ENCODE results near the gene PCTP. TPM values are rescaled to one million over a fixed set of nuclear protein-coding genes. Genes with fewer than 3 reads are reported as not detected.
A peak's percentile ranks its signal among the peaks of the same experiment; 100 is the strongest.

Gene PCTP
- total RNA-seq, 1 experiment from 2014 or later: 17.3 TPM

DNA sequence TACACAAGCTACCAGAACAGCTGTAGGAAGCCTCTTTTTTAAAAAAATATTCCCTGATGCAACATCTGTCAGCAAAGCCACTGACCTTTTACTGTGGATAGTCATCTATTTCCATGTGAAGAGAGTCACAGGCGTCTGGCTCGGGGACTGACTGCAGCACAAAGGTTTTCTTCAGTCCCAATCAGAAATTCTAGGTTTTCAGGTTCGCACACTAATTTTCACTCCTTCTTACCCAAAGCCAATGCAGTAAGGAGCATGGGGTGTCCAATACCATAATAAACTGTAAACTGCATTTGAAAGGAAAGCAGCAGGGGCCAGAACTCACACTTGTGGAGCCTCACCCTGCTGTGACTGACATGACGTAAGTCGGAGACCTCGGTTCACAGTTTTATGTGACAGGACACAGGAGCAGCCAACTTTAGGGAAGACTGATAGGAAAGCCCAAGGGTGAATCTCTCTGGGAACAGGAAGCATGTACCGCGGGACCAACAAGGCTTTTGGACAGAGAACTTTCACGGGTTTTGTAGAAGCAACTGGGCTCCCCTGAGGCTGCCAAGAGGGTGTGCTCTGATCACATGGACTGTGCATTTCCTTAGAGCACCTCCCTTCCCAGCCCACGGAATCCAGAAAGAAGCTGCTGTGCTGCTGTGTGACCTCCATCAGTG, 19.1 kb upstream of the PCTP start:
- no peak overlapping the region for H3K27ac ChIP-seq
- no peak overlapping the region for H2AFZ ChIP-seq
- no peaks in the 10 kb centered on the region for H3K9me3 ChIP-seq (ENCODE audit: insufficient read depth, low read depth)
- H3K4me3 ChIP-seq: no peak overlapping the region
- H3K9me2 ChIP-seq (ENCODE audit: insufficient read depth): no peaks in the 10 kb centered on the region
- POLR2A ChIA-PET (ENCODE audit: unreplicated experiment): no interaction called here
- H3K79me2 ChIP-seq (ENCODE audit: low read depth): no peaks in the 10 kb centered on the region
- intact Hi-C loops (cut with micrococcal nuclease; ENCODE audit: unreplicated experiment): no loop called here
- no peak overlapping the region for H3K4me2 ChIP-seq
- BruUV-seq (replicated peaks): no TSS peak
- no peaks in the 10 kb centered on the region for H3F3A ChIP-seq (ENCODE audit: insufficient read depth, low read depth)
- no peak for DNase-seq
- H3K27me3 ChIP-seq (ENCODE audit: insufficient read depth, low read depth): no peaks in the 10 kb centered on the region
- CTCF ChIA-PET: no interaction called here
- no peaks in the 10 kb centered on the region for H3K4me1 ChIP-seq (replicated peaks; ENCODE audit: insufficient read depth)
- H3K36me3 ChIP-seq (ENCODE audit: low read depth): no peaks in the 10 kb centered on the region
- TF ChIP-seq EZH2 (IDR thresholded peaks at IDR 0.05; ENCODE audit: low read depth): no peak
- TF ChIP-seq, protein P1, sequence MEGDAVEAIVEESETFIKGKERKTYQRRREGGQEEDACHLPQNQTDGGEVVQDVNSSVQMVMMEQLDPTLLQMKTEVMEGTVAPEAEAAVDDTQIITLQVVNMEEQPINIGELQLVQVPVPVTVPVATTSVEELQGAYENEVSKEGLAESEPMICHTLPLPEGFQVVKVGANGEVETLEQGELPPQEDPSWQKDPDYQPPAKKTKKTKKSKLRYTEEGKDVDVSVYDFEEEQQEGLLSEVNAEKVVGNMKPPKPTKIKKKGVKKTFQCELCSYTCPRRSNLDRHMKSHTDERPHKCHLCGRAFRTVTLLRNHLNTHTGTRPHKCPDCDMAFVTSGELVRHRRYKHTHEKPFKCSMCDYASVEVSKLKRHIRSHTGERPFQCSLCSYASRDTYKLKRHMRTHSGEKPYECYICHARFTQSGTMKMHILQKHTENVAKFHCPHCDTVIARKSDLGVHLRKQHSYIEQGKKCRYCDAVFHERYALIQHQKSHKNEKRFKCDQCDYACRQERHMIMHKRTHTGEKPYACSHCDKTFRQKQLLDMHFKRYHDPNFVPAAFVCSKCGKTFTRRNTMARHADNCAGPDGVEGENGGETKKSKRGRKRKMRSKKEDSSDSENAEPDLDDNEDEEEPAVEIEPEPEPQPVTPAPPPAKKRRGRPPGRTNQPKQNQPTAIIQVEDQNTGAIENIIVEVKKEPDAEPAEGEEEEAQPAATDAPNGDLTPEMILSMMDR (conservative IDR thresholded peaks at IDR 0.05): no peak
- H4K20me1 ChIP-seq (ENCODE audit: insufficient read depth): no peaks in the 10 kb centered on the region

DNA sequence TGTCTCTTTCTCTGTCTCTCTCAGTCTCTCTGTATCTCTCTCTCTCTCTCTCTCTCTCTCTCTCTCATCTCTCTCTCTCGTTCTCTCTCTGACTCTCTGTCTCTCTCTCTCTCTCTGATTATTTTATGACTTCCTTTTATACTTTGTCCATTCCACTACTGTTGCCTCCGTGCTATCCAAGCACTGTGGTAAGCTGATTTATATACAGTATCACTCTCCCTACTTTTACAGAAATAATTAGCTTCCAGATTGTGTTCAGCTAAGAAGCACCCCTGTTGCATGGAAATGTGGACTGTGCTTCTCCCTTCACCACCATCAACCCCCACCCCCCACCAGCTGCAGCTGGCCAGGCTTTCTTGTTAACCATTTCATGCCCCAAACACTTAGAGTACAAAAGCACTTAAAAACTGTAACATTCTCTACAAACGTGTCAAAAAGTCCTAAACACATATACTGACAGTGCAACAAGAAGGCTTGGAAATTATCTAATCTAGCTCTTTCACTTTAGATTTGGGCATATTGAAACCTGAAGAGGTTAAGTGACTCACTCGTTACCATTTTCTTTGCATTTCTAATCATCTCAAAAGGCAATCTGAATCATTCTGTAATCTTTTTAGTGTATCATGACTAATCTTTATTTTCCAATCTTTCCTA, 16.6 kb upstream of the PCTP start:
- DNase-seq: no peak
- intact Hi-C loops (cut with micrococcal nuclease; ENCODE audit: unreplicated experiment): no loop called here

DNA sequence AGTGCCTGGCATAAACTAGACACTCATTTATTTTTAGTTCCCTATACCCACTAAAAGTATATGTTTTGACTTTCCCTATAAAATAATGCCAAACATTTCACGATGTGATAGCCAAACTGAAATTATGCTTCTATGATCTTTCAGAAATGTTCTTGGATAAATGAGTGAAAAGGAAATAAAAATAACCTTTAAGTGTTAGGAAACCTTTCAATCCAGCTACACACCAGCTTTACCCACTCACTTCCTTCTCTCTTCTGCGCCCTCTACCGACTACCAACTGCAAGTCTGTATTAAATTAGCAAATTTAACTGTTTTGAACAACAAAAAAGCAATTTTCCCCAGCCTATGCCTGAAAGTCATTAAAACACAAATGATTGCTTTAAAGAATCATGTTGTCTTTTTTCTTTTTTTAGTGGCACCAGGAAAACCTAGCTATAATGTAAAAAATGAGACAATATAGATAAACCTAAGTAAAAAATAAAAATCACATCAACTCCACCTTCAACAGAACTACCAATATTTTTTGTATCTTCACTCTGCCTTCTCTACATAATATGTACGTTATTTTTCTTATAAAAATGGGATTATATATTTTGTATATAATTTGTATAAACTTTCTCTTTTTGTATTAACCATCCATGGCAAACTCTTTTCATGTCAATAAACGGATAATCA, 15.0 kb upstream of the PCTP start:
- intact Hi-C loops (cut with micrococcal nuclease; ENCODE audit: unreplicated experiment): no loop called here
- Histone ChIP-seq H3K79me2 (ENCODE audit: low read depth) (no peaks in the 10 kb centered on the region), H3F3A (ENCODE audit: insufficient read depth, low read depth) (no peaks in the 10 kb centered on the region), H3K9me3 (ENCODE audit: insufficient read depth, low read depth) (no peaks in the 10 kb centered on the region), H3K36me3 (ENCODE audit: low read depth) (no peaks in the 10 kb centered on the region), H2AFZ (no peak overlapping the region), H3K9me2 (ENCODE audit: insufficient read depth) (no peaks in the 10 kb centered on the region), H3K27ac (no peak overlapping the region), H3K4me2 (no peak overlapping the region), H3K27me3 (ENCODE audit: insufficient read depth, low read depth) (no peaks in the 10 kb centered on the region), H3K4me3 (no peak overlapping the region), H3K4me1 (replicated peaks; ENCODE audit: insufficient read depth) (no peaks in the 10 kb centered on the region), H4K20me1 (ENCODE audit: insufficient read depth) (no peaks in the 10 kb centered on the region)
- no peak for TF ChIP-seq EZH2 (IDR thresholded peaks at IDR 0.05; ENCODE audit: low read depth)
- TF ChIP-seq, protein P1 (conservative IDR thresholded peaks at IDR 0.05): peak; percentile 74
- POLR2A ChIA-PET (ENCODE audit: unreplicated experiment): no interaction called here
- no TSS peak for BruUV-seq (replicated peaks)
- CTCF ChIA-PET: interaction anchor here (0.7 kb wide), 1 partner anchor 381 kb away, joined by 3 read pairs; no protein-coding TSS in a partner anchor
- peak in 1 of 2 experiments; percentile 8 for DNase-seq

More for the DNA sequence above, 16.6 kb upstream of the PCTP start:
- Histone ChIP-seq H3K9me3 (ENCODE audit: insufficient read depth, low read depth) (no peaks in the 10 kb centered on the region), H3K79me2 (ENCODE audit: low read depth) (no peaks in the 10 kb centered on the region), H4K20me1 (ENCODE audit: insufficient read depth) (no peaks in the 10 kb centered on the region), H3K27me3 (ENCODE audit: insufficient read depth, low read depth) (no peaks in the 10 kb centered on the region), H3K9me2 (ENCODE audit: insufficient read depth) (no peaks in the 10 kb centered on the region), H3K36me3 (ENCODE audit: low read depth) (no peaks in the 10 kb centered on the region), H3K27ac (no peak overlapping the region), H3K4me3 (no peak overlapping the region), H2AFZ (no peak overlapping the region), H3K4me2 (no peak overlapping the region), H3K4me1 (replicated peaks; ENCODE audit: insufficient read depth) (no peaks in the 10 kb centered on the region), H3F3A (ENCODE audit: insufficient read depth, low read depth) (no peaks in the 10 kb centered on the region)
- no TSS peak for BruUV-seq (replicated peaks)
- CTCF ChIA-PET: interaction anchor here (0.7 kb wide), 1 partner anchor 10 kb away, joined by 3 read pairs; no protein-coding TSS in a partner anchor
- POLR2A ChIA-PET (ENCODE audit: unreplicated experiment): no interaction called here
- no peak for TF ChIP-seq EZH2 (IDR thresholded peaks at IDR 0.05; ENCODE audit: low read depth)

Data from PC-9 (cell line).